ENCODE data around the gene TASP1.

The TASP1 gene

GRCh38 chr20:13355941-13356486 lies 282.7 kb downstream of the TASP1 start:
- H3K27ac ChIP-seq (ENCODE audit: poor library complexity, severe bottlenecking), result no peak overlapping the region

GRCh38 chr20:13355411-13355810 lies 283.3 kb downstream of the TASP1 start:
- H3K27me3 ChIP-seq (ENCODE audit: insufficient read depth, poor library complexity, severe bottlenecking), result no peaks in the 10 kb centered on the region
- DNase-seq (ENCODE audit: low spot score), result no peak
- TF ChIP-seq CTCF (IDR thresholded peaks at IDR 0.05; ENCODE audit: poor library complexity, severe bottlenecking), result no peak
- H3K36me3 ChIP-seq (ENCODE audit: low read depth), result no peaks in the 10 kb centered on the region
- H3K4me1 ChIP-seq (ENCODE audit: insufficient read depth, poor library complexity, severe bottlenecking), result no peaks in the 10 kb centered on the region
- H3K9me3 ChIP-seq (ENCODE audit: severe bottlenecking), result no peaks in the 10 kb centered on the region
- ATAC-seq (ENCODE audit: low read depth), result peak; percentile 66
- H3K27ac ChIP-seq (ENCODE audit: poor library complexity, severe bottlenecking), result no peak overlapping the region
- no peak overlapping the region for H3K4me3 ChIP-seq (ENCODE audit: severe bottlenecking)

More at GRCh38 chr20:13355941-13356486, 282.7 kb downstream of the TASP1 start:
- ATAC-seq (ENCODE audit: low read depth) (no peak), DNase-seq (ENCODE audit: low spot score) (no peak)
- H3K36me3 ChIP-seq (ENCODE audit: low read depth), result no peaks in the 10 kb centered on the region
- H3K4me3 ChIP-seq (ENCODE audit: severe bottlenecking), result no peak overlapping the region
- H3K9me3 ChIP-seq (ENCODE audit: severe bottlenecking), result no peaks in the 10 kb centered on the region
- no peaks in the 10 kb centered on the region for H3K27me3 ChIP-seq (ENCODE audit: insufficient read depth, poor library complexity, severe bottlenecking)
- TF ChIP-seq CTCF (IDR thresholded peaks at IDR 0.05; ENCODE audit: poor library complexity, severe bottlenecking), result no peak
- no peaks in the 10 kb centered on the region for H3K4me1 ChIP-seq (ENCODE audit: insufficient read depth, poor library complexity, severe bottlenecking)

DNA sequence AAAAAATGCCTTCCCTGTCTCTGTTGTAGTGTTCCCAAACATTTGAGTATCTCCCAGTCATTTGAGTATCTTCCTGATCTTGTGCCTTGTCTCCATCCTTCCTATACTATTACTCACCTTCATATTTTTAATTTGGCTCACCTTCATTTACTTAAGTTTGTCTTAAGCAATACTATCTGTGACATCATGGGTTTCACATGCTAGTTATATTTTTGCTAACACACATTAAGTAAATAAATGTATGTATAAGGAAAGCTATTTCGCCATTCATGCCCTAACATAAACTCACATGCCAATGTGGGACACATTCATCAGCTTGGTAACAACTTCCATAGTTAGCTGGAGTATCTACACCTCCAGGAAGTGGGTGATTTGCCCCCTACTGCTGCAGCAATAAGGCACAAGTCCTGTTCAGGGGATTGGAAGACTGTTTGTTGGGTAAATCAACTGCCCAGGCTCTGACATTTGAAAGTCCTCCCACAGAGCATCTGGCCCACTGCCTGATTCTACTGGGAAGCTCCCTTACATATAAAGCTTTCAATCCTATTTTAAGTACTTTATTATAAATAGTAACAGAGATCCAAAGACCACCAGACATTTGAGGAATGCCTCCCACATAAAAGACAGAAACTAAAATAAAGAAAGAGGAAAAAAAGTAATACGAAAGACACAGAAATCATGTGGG lies 285.3 kb downstream of the TASP1 start:
- Histone ChIP-seq H3K4me3 (ENCODE audit: severe bottlenecking) (no peak overlapping the region), H3K9me3 (ENCODE audit: severe bottlenecking) (no peaks in the 10 kb centered on the region), H3K36me3 (ENCODE audit: low read depth) (no peaks in the 10 kb centered on the region), H3K27ac (ENCODE audit: poor library complexity, severe bottlenecking) (no peak overlapping the region), H3K4me1 (ENCODE audit: insufficient read depth, poor library complexity, severe bottlenecking) (no peaks in the 10 kb centered on the region), H3K27me3 (ENCODE audit: insufficient read depth, poor library complexity, severe bottlenecking) (no peaks in the 10 kb centered on the region)
- TF ChIP-seq CTCF (IDR thresholded peaks at IDR 0.05; ENCODE audit: poor library complexity, severe bottlenecking), result no peak
- ATAC-seq (ENCODE audit: low read depth) (no peak; the same call in 2 of the 3 replicates), DNase-seq (ENCODE audit: low spot score) (no peak)

DNA sequence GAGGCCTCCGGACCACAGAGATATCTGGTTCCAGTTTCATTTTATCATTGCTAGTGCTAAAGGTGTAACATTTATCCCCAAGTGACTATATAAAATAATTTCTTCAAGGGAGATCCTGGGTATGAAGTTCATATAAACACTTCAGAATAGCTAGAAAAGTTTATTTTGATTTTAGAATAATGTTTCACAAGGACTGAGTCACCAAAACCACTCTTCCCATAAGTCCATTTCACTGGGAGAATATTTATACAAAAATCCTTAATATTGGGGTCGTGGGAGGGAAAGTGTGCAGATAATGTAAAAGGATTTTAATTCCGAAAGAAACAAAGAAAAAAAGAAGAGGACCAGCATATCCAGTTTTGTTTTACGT lies 289.5 kb downstream of the TASP1 start:
- DNase-seq (ENCODE audit: low spot score), result no peak
- TF ChIP-seq CTCF (IDR thresholded peaks at IDR 0.05; ENCODE audit: poor library complexity, severe bottlenecking), result no peak
- Histone ChIP-seq H3K36me3 (ENCODE audit: low read depth) (no peaks in the 10 kb centered on the region), H3K27ac (ENCODE audit: poor library complexity, severe bottlenecking) (no peak overlapping the region), H3K4me1 (ENCODE audit: insufficient read depth, poor library complexity, severe bottlenecking) (no peaks in the 10 kb centered on the region), H3K27me3 (ENCODE audit: insufficient read depth, poor library complexity, severe bottlenecking) (no peaks in the 10 kb centered on the region), H3K9me3 (ENCODE audit: severe bottlenecking) (no peaks in the 10 kb centered on the region), H3K4me3 (ENCODE audit: severe bottlenecking) (no peak overlapping the region)
- ATAC-seq (ENCODE audit: low read depth), result no peak

All from RWPE2 (cell line).